Activated CD8-positive, alpha-beta T cell treated with anti-CD3 and anti-CD28 coated beads for 36 hours (primary cell): ENCODE data around the gene ENG. TPM values are rescaled to one million over a fixed set of nuclear protein-coding genes. Genes with fewer than 3 reads are reported as not detected.
A peak's percentile ranks its signal among the peaks of the same experiment; 100 is the strongest.
"Not testable (repeated sequence)": the region's sequence is repeated elsewhere in the genome, so short reads cannot be mapped to it uniquely, and the experiment has no call there.

Source experiments
- ATAC-seq: fragments of 200-7000 bp; cut with Tn5 transposase; one replicate; pipeline ENCODE4 v1.10.0; 2021; ENCODE audit warnings: mild to moderate bottlenecking, moderate library complexity
- CTCF ChIA-PET: fragments of 350-600 bp; sonication (Branson Sonifier 250); formaldehyde crosslinking; loops from one replicate; lab custom pipeline; 2021; ENCODE audit warnings: antibody characterized with exemption; lab: Charles Lee
- POLR2A ChIA-PET: fragments of 350-600 bp; sonication (Branson Sonifier 250); formaldehyde crosslinking; loops from one replicate; lab custom pipeline; 2021; ENCODE audit warnings: antibody characterized with exemption; lab: Charles Lee
- DNase-seq: peaks from one replicate; pipeline ENCODE4 v3.0.0-alpha.2; 2020
- H3K27ac Mint-ChIP-seq: one replicate; pipeline ENCODE4 v1.8.0; 2021; ENCODE audit warnings: mild to moderate bottlenecking, mixed read lengths
- H3K27me3 Mint-ChIP-seq: one replicate; pipeline ENCODE4 v1.8.0; 2021; ENCODE audit warnings: mixed read lengths
- H3K36me3 Mint-ChIP-seq: one replicate; pipeline ENCODE4 v1.8.0; 2021; ENCODE audit warnings: low read depth, mixed read lengths
- H3K4me1 Mint-ChIP-seq: one replicate; pipeline ENCODE4 v1.8.0; 2021; ENCODE audit warnings: low read depth, mixed read lengths
- H3K4me3 Mint-ChIP-seq: one replicate; pipeline ENCODE4 v1.8.0; 2021; ENCODE audit warnings: mild to moderate bottlenecking, moderate library complexity, mixed read lengths
- H3K9me3 Mint-ChIP-seq: one replicate; pipeline ENCODE4 v1.8.0; 2021; ENCODE audit warnings: mixed read lengths
- CTCF ChIP-seq: fragments of 200-600 bp; IDR thresholded peaks from one replicate; pipeline ENCODE4 v1.8.0; 2022; ENCODE audit warnings: antibody characterized with exemption, mild to moderate bottlenecking
- intact Hi-C: fragments of 100-400 bp; cut with micrococcal nuclease; formaldehyde crosslinking; loops from one replicate; pipeline ENCODE4 v1.10.0; 2022
- total RNA-seq, 2 experiments: library from RNA; stranded (reverse); gene quantifications; one replicate each; pipeline ENCODE4 v1.2.3, GENCODE V29; 2021

Gene ENG
- total RNA-seq, 2 experiments from 2014 or later = 14.2 to 15.0 TPM

GRCh38 chr9:127841087-127841835 is 13.2 kb downstream of the ENG start:
- Mint-ChIP-seq H3K27ac (no peak overlapping the region), H3K27me3 (no peaks in the 10 kb centered on the region), H3K36me3 (no peaks in the 10 kb centered on the region), H3K9me3 (no peaks in the 10 kb centered on the region), H3K4me1 (no peaks in the 10 kb centered on the region), H3K4me3 (no peak overlapping the region)
- ChIA-PET POLR2A (interaction anchor here (1.3 kb wide), 1 partner anchor 22 kb away, joined by 4 read pairs; no protein-coding TSS in a partner anchor), CTCF (interaction anchor here (1.4 to 2.0 kb wide), 2 partner anchors 29 to 80 kb away, joined by 6 to 7 read pairs; no protein-coding TSS in a partner anchor)
- ATAC-seq (no peak), DNase-seq (no peak)
- no peak for TF ChIP-seq CTCF
- intact Hi-C loops = no loop called here

- ChIA-PET POLR2A (interaction anchor here (1.0 kb wide), 1 partner anchor 30 kb away, joined by 3 read pairs; no protein-coding TSS in a partner anchor), CTCF (no interaction called here)
- ATAC-seq (no peak), DNase-seq (no peak)
- Mint-ChIP-seq H3K4me1 (peaks cover 2% of the 10 kb centered on the region), H3K4me3 (no peak overlapping the region), H3K9me3 (no peaks in the 10 kb centered on the region), H3K27ac (no peak overlapping the region), H3K36me3 (peaks cover 1% of the 10 kb centered on the region), H3K27me3 (no peaks in the 10 kb centered on the region)
- no peak for TF ChIP-seq CTCF
- intact Hi-C loops = no loop called here
Measured at GRCh38 chr9:127838375-127839078, 15.9 kb downstream of the ENG start.

GRCh38 chr9:127837346-127837745 is 17.1 kb downstream of the ENG start:
- POLR2A ChIA-PET = no interaction called here

DNA sequence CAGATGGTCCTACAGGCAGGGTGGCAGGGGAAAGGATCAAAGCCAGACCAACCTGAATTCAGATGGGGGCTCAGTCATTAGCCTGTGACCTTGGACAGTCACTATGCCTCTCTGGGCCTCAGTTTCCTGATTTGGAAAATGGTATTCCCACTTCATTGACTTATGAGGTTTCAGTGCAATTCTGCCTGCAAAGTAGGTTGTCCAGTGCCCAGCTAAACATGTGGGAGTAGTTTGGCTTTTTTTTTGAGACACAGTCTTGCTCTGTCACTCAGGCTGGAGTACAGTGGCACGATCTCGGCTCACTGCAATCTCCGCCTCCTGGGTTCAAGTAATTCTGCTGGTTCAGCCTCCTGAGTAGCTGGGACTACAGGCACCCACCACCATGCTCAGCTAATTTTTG is 17.9 kb downstream of the ENG start:
- H3K27ac Mint-ChIP-seq, DNase-seq, H3K36me3 Mint-ChIP-seq, ATAC-seq, H3K4me3 Mint-ChIP-seq, intact Hi-C loops, H3K9me3 Mint-ChIP-seq, POLR2A ChIA-PET, H3K27me3 Mint-ChIP-seq: not testable (repeated sequence)
- peaks cover 13% of the 10 kb centered on the region for H3K4me1 Mint-ChIP-seq
- CTCF ChIA-PET = interaction anchor here (1.1 kb wide), 1 partner anchor 34 kb away, joined by 3 read pairs; no protein-coding TSS in a partner anchor

More at GRCh38 chr9:127837346-127837745, 17.1 kb downstream of the ENG start:
- TF ChIP-seq CTCF = no peak
- CTCF ChIA-PET = interaction anchor here (1.1 kb wide), 1 partner anchor 33 kb away, joined by 3 read pairs; no protein-coding TSS in a partner anchor
- H3K27me3 Mint-ChIP-seq = no peaks in the 10 kb centered on the region
- H3K4me1 Mint-ChIP-seq = peaks cover 10% of the 10 kb centered on the region
- H3K4me3 Mint-ChIP-seq = no peak overlapping the region
- peaks cover 2% of the 10 kb centered on the region for H3K36me3 Mint-ChIP-seq
- intact Hi-C loops = no loop called here
- DNase-seq (no peak), ATAC-seq (no peak)
- H3K27ac Mint-ChIP-seq = no peak overlapping the region
- no peaks in the 10 kb centered on the region for H3K9me3 Mint-ChIP-seq

- ATAC-seq (peak; percentile 55), DNase-seq (peak; percentile 53)
- POLR2A ChIA-PET = no interaction called here
- CTCF ChIA-PET = interaction anchor here (1.0 kb wide), 1 partner anchor 33 kb away, joined by 5 read pairs; no protein-coding TSS in a partner anchor
- H3K9me3 Mint-ChIP-seq = no peaks in the 10 kb centered on the region
- H3K4me1 Mint-ChIP-seq = peaks cover 13% of the 10 kb centered on the region
- TF ChIP-seq CTCF = no peak
- intact Hi-C loops = no loop called here
- H3K27me3 Mint-ChIP-seq = no peaks in the 10 kb centered on the region
- peaks cover 2% of the 10 kb centered on the region for H3K36me3 Mint-ChIP-seq
- H3K27ac Mint-ChIP-seq = no peak overlapping the region
- H3K4me3 Mint-ChIP-seq = no peak overlapping the region
Measured at GRCh38 chr9:127835991-127836516, 18.4 kb downstream of the ENG start.
